IMR-90 (cell line): ENCODE data around the gene PI4K2B. TPM values are rescaled to one million over a fixed set of nuclear protein-coding genes. Genes with fewer than 3 reads are reported as not detected.

ENCODE experiments used
- ATAC-seq: fragments of 200-7000 bp; cut with Tn5 transposase; 2 replicates; pipeline ENCODE4 v1.9.1; 2020; ENCODE audit warnings: low read depth, mild to moderate bottlenecking, moderate library complexity
- BruUV-seq: library from RNA; stranded (reverse); fragments of 400-500 nt; replicated peaks from 2 replicates; lab custom pipeline; 2021; lab: Mats Ljungman, UMichigan
- CTCF ChIA-PET: fragments of 300-600 bp; formaldehyde crosslinking; extraction: SDS; loops from one replicate; lab custom pipeline; 2021; ENCODE audit warnings: antibody characterized with exemption; lab: Yijun Ruan, JAX
- POLR2A ChIA-PET: fragments of 300-600 bp; sonication (Branson Sonifier 250); formaldehyde crosslinking; loops from one replicate; lab custom pipeline; 2022; ENCODE audit warnings: antibody characterized with exemption; ENCODE audit not compliant: unreplicated experiment; lab: Charles Lee
- DNase-seq: peaks from one replicate; pipeline ENCODE4 v3.0.0; 2013
- H2AFZ ChIP-seq: replicated peaks from 2 replicates; pipeline ENCODE3; 2013; ENCODE audit warnings: low read length, mild to moderate bottlenecking; ENCODE audit not compliant: poor library complexity
- H2AK5ac ChIP-seq: 2 replicates; pipeline ENCODE4 v1.6.1; 2013; ENCODE audit warnings: low read depth, low read length, inconsistent platforms
- H2AK9ac ChIP-seq: replicated peaks from 2 replicates; pipeline ENCODE3; 2013; ENCODE audit warnings: mild to moderate bottlenecking, low read depth, low read length, moderate library complexity; ENCODE audit not compliant: poor library complexity
- H2BK120ac ChIP-seq: 2 replicates; pipeline ENCODE4 v1.6.1; 2013; ENCODE audit warnings: low read depth, low read length, inconsistent platforms
- H2BK15ac ChIP-seq: 3 replicates; pipeline ENCODE4 v1.6.1; 2013; ENCODE audit warnings: low read depth, low read length, inconsistent platforms
- H2BK20ac ChIP-seq: 2 replicates; pipeline ENCODE4 v1.6.1; 2013; ENCODE audit warnings: low read depth, mild to moderate bottlenecking, inconsistent platforms, low read length, moderate library complexity
- H2BK5ac ChIP-seq: 2 replicates; pipeline ENCODE4 v1.6.1; 2013; ENCODE audit warnings: mild to moderate bottlenecking, low read depth, low read length, inconsistent platforms; ENCODE audit not compliant: poor library complexity, severe bottlenecking
- H3K14ac ChIP-seq: replicated peaks from 2 replicates; pipeline ENCODE4 v1.6.1; 2013; ENCODE audit warnings: low read depth, low read length, inconsistent platforms
- H3K18ac ChIP-seq: 2 replicates; pipeline ENCODE4 v1.6.1; 2013; ENCODE audit warnings: low read depth, low read length, control low read depth
- H3K23ac ChIP-seq: 2 replicates; pipeline ENCODE4 v1.6.1; 2013; ENCODE audit warnings: low read depth, low read length, inconsistent platforms
- H3K27ac ChIP-seq: 2 replicates; pipeline ENCODE4 v1.5.1; 2013; ENCODE audit warnings: mild to moderate bottlenecking, control low read depth, low read length; ENCODE audit not compliant: insufficient read depth
- H3K27me3 ChIP-seq: 2 replicates; pipeline ENCODE4 v1.6.1; 2013; ENCODE audit warnings: low read length; ENCODE audit not compliant: control insufficient read depth, insufficient read depth
- H3K36me3 ChIP-seq: 2 replicates; pipeline ENCODE4 v1.6.1; 2013; ENCODE audit warnings: low read length, mixed read lengths; ENCODE audit not compliant: control insufficient read depth, insufficient read depth
- H3K4ac ChIP-seq: 2 replicates; pipeline ENCODE4 v1.6.1; 2013; ENCODE audit warnings: low read depth, low read length, inconsistent platforms
- H3K4me1 ChIP-seq: 2 replicates; pipeline ENCODE4 v1.6.1; 2013; ENCODE audit warnings: low read length, mixed read lengths; ENCODE audit not compliant: control insufficient read depth, insufficient read depth
- H3K4me2 ChIP-seq: 2 replicates; pipeline ENCODE4 v1.6.1; 2013; ENCODE audit warnings: low read depth, mild to moderate bottlenecking, control low read depth, low read length, moderate library complexity
- H3K4me3 ChIP-seq: 2 replicates; pipeline ENCODE4 v1.5.1; 2013; ENCODE audit warnings: low read depth, mild to moderate bottlenecking, control low read depth, low read length, moderate library complexity; ENCODE audit not compliant: insufficient read depth
- H3K56ac ChIP-seq: 2 replicates; pipeline ENCODE4 v1.6.1; 2013; ENCODE audit warnings: low read length, inconsistent platforms; ENCODE audit not compliant: insufficient read depth; ENCODE audit errors: extremely low read depth
- H3K79me1 ChIP-seq, 2 experiments: 2 replicates each; pipeline ENCODE4 v1.6.1; 2013; ENCODE audit warnings: low read length in 2 of 2, inconsistent platforms in 1 of 2, low read depth in 1 of 2
- H3K9ac ChIP-seq: 2 replicates; pipeline ENCODE4 v1.6.1; 2013; ENCODE audit warnings: low read depth, low read length, control low read depth
- H3K9me1 ChIP-seq: 2 replicates; pipeline ENCODE4 v1.6.1; 2013; ENCODE audit warnings: low read length, inconsistent platforms; ENCODE audit not compliant: insufficient read depth
- H3K9me3 ChIP-seq: 2 replicates; pipeline ENCODE4 v1.6.1; 2013; ENCODE audit warnings: low read length; ENCODE audit not compliant: control insufficient read depth, insufficient read depth
- H4K20me1 ChIP-seq: 2 replicates; pipeline ENCODE4 v1.6.1; 2013; ENCODE audit warnings: low read length, inconsistent platforms; ENCODE audit not compliant: insufficient read depth
- H4K5ac ChIP-seq: 2 replicates; pipeline ENCODE4 v1.6.1; 2013; ENCODE audit warnings: mild to moderate bottlenecking, low read depth, low read length, control low read depth
- H4K8ac ChIP-seq, 2 experiments: 2 replicates each; pipeline ENCODE4 v1.6.1; 2013; ENCODE audit warnings: low read depth in 2 of 2, low read length in 2 of 2, control low read depth in 1 of 2, inconsistent platforms in 1 of 2
- H4K91ac ChIP-seq: 2 replicates; pipeline ENCODE4 v1.6.1; 2013; ENCODE audit warnings: low read depth, low read length, inconsistent platforms; ENCODE audit not compliant: insufficient read depth
- BHLHE40 ChIP-seq: fragments of 150-350 bp; IDR thresholded peaks from 2 replicates; pipeline ENCODE4 v1.6.1; 2016; ENCODE audit warnings: mild to moderate bottlenecking, low read depth, low read length
- CHD1 ChIP-seq: IDR thresholded peaks from 2 replicates; pipeline ENCODE4 v1.6.1; 2012; ENCODE audit warnings: low read depth, low read length, improper control_type of control experiment
- CTCF ChIP-seq: conservative IDR thresholded peaks from 2 replicates; pipeline ENCODE4 v1.5.1; 2012; ENCODE audit warnings: mild to moderate bottlenecking, low read depth, low read length, improper control_type of control experiment
- ELK1 ChIP-seq: fragments of 150-350 bp; IDR thresholded peaks from 2 replicates; pipeline ENCODE4 v1.6.1; 2016; ENCODE audit warnings: low read depth, mild to moderate bottlenecking, low read length, moderate library complexity, borderline replicate concordance
- FOS ChIP-seq: fragments of 150-350 bp; IDR thresholded peaks from 2 replicates; pipeline ENCODE4 v1.6.1; 2016; ENCODE audit warnings: low read depth, low read length
- MAFK ChIP-seq: IDR thresholded peaks from 2 replicates; pipeline ENCODE4 v1.6.1; 2012; ENCODE audit warnings: low read depth, low read length, improper control_type of control experiment
- MAZ ChIP-seq: IDR thresholded peaks from 2 replicates; pipeline ENCODE4 v1.6.1; 2012; ENCODE audit warnings: low read depth, mild to moderate bottlenecking, low read length, improper control_type of control experiment, moderate library complexity, borderline replicate concordance
- MXI1 ChIP-seq: IDR thresholded peaks from 2 replicates; pipeline ENCODE4 v1.6.1; 2012; ENCODE audit warnings: low read depth, mild to moderate bottlenecking, low read length, moderate library complexity, borderline replicate concordance
- NFE2L2 ChIP-seq: fragments of 150-350 bp; IDR thresholded peaks from 2 replicates; pipeline ENCODE4 v1.6.1; 2016; ENCODE audit warnings: low read depth, mild to moderate bottlenecking, low read length
- POLR2A ChIP-seq: IDR thresholded peaks from 2 replicates; pipeline ENCODE4 v1.6.1; 2012; ENCODE audit warnings: mild to moderate bottlenecking, low read depth, low read length
- RAD21 ChIP-seq: IDR thresholded peaks from 2 replicates; pipeline ENCODE4 v1.6.1; 2012; ENCODE audit warnings: low read length, improper control_type of control experiment
- SMC3 ChIP-seq: fragments of 150-350 bp; IDR thresholded peaks from 2 replicates; pipeline ENCODE4 v1.6.1; 2016; ENCODE audit warnings: low read depth, mild to moderate bottlenecking, antibody characterized with exemption, low read length, moderate library complexity
- WGBS, 2 experiments: methylation state at CpG; one replicate each; pipeline versions ENCODE4 v1.1.5 to v1.1.7; 2013; ENCODE audit warnings: missing lambda C conversion rate in 2 of 2; ENCODE audit not compliant: insufficient read length in 1 of 2; ENCODE audit errors: extremely low coverage in 2 of 2; 5-methylcytosine and 5-hydroxymethylcytosine counted together
- dilution Hi-C: fragments of 300-500 bp; cut with HindIII; formaldehyde crosslinking; loops from one replicate; pipeline ENCODE4 v1.14.3; 2018; ENCODE audit warnings: low sequenced_read_pairs; ENCODE audit not compliant: unreplicated experiment
- in situ Hi-C: fragments of 300-500 bp; cut with MboI; formaldehyde crosslinking; loops from 3 replicates; pipeline ENCODE4 v1.14.3; 2019; ENCODE audit warnings: low sequenced_read_pairs, inconsistent platforms, mixed read lengths
- intact Hi-C: fragments of 100-400 bp; cut with micrococcal nuclease; formaldehyde crosslinking; loops from 2 replicates; pipeline ENCODE4 v1.10.0; 2022
- polyA plus RNA-seq, 3 experiments: library from polyadenylated mRNA; depleted of rRNA; stranded (reverse); fragments of >200 nt; gene quantifications; 2 replicates each; pipeline ENCODE4 v1.2.3, GENCODE V29; 2012; ENCODE audit warnings: low replicate concordance in 1 of 3
- total RNA-seq: library from RNA; depleted of rRNA; stranded (reverse); fragments of >200 nt; gene quantifications from 2 replicates; pipeline ENCODE4 v1.2.3, GENCODE V29; 2012

PI4K2B gene
- total and polyA plus RNA-seq, 2 of the 4 experiments (the other 2 are of a cell fraction) = 6.5 to 7.6 TPM

GRCh38 chr4:25303578-25303977, 69.7 kb downstream of the PI4K2B start:
- no peak overlapping the region for H4K91ac ChIP-seq
- H3K4me1 ChIP-seq = peaks cover 3% of the 10 kb centered on the region; the same call in 1 of the 2 replicates
- no peak overlapping the region for H3K18ac ChIP-seq
- no peak overlapping the region for H2BK5ac ChIP-seq
- H2AK9ac ChIP-seq = no peak overlapping the region
- TF ChIP-seq MAFK = no peak
- no peak for TF ChIP-seq POLR2A
- TF ChIP-seq NFE2L2 = no peak
- no peak for TF ChIP-seq MXI1
- no peak for TF ChIP-seq CHD1
- TF ChIP-seq MAZ = no peak
- no peak for TF ChIP-seq BHLHE40
- no peak for TF ChIP-seq ELK1
- TF ChIP-seq FOS = no peak
- no peak for TF ChIP-seq RAD21
- no peak for TF ChIP-seq SMC3
- TF ChIP-seq CTCF = no peak
- H4K5ac ChIP-seq = no peak overlapping the region
- BruUV-seq = no TSS peak
- ChIA-PET POLR2A (no interaction called here), CTCF (interaction anchor here (1.9 kb wide), 1 partner anchor 9 kb away, joined by 10 read pairs; the partner anchor contains the start of gene ZCCHC4)
- H2AK5ac ChIP-seq = no peak overlapping the region
- no peak overlapping the region for H3K4ac ChIP-seq
- H3K14ac ChIP-seq = no peak overlapping the region
- no peak overlapping the region for H4K8ac ChIP-seq
- no peaks in the 10 kb centered on the region for H3K79me1 ChIP-seq
- no peak overlapping the region for H3K23ac ChIP-seq
- ATAC-seq (no peak), DNase-seq (no peak)
- no peaks in the 10 kb centered on the region for H3K36me3 ChIP-seq
- no peak overlapping the region for H2BK15ac ChIP-seq
- H3K9me3 ChIP-seq = no peaks in the 10 kb centered on the region
- intact Hi-C loops (no loop called here), in situ Hi-C loops (no loop called here), dilution Hi-C loops (no loop called here)
- H2BK20ac ChIP-seq = no peak overlapping the region
- H3K9me1 ChIP-seq = no peaks in the 10 kb centered on the region
- no CpG with 5 or more reads among the region's 3 CpGs for WGBS, 2 experiments
- no peak overlapping the region for H2BK120ac ChIP-seq
- H3K27me3 ChIP-seq = peaks cover 12% of the 10 kb centered on the region
- no peak overlapping the region for H2AFZ ChIP-seq
- H3K27ac ChIP-seq = no peak overlapping the region
- H4K20me1 ChIP-seq = no peaks in the 10 kb centered on the region
- no peak overlapping the region for H3K4me3 ChIP-seq
- no peak overlapping the region for H3K56ac ChIP-seq
- H3K4me2 ChIP-seq = no peak overlapping the region
- no peak overlapping the region for H3K9ac ChIP-seq
